ENCODE data around the gene RASL11B. TPM values are rescaled to one million over a fixed set of nuclear protein-coding genes. Genes with fewer than 3 reads are reported as not detected.

Gene RASL11B
- total and polyA plus RNA-seq, 2 donors (not counting 1 experiment from before 2014, with no cell fraction given): 0.36 to 1.2 TPM

GRCh38 chr4:52873191-52873590 lies 11.1 kb downstream of the RASL11B start:
- no peaks in the 10 kb centered on the region for H3K9me3 Mint-ChIP-seq (ENCODE audit: insufficient read depth)
- H3K4me3 Mint-ChIP-seq: no peak overlapping the region
- no peak overlapping the region for H3K9ac ChIP-seq (ENCODE audit: low read length)
- no peak overlapping the region for H3K4me2 ChIP-seq (replicated peaks; ENCODE audit: low read depth, low read length, poor library complexity, severe bottlenecking)
- H3K27ac ChIP-seq (ENCODE audit: low read length in 2 of 2): no peak overlapping the region
- no peaks in the 10 kb centered on the region for H3K9me3 ChIP-seq (ENCODE audit: control extremely low read depth in 1 of 3, control insufficient read depth in 2 of 3, insufficient read depth in 1 of 3, low read length in 2 of 3)
- WGBS (ENCODE audit: insufficient coverage): no CpG with 5 or more reads among the region's 1 CpG
- no peaks in the 10 kb centered on the region for H3K4me1 Mint-ChIP-seq
- H3K4me1 ChIP-seq (ENCODE audit: control insufficient read depth in 2 of 2, insufficient read depth in 2 of 2, low read length in 2 of 2): no peaks in the 10 kb centered on the region
- no peaks in the 10 kb centered on the region for H3K27me3 ChIP-seq (replicated peaks in 1 of 4; ENCODE audit: control extremely low read depth in 1 of 4, control insufficient read depth in 3 of 4, insufficient read depth in 4 of 4, low read length in 3 of 4)
- no peaks in the 10 kb centered on the region for H4K20me1 ChIP-seq (ENCODE audit: control insufficient read depth, insufficient read depth, low read length, poor library complexity, severe bottlenecking)
- H3K27me3 Mint-ChIP-seq: no peaks in the 10 kb centered on the region
- H3K79me2 ChIP-seq (ENCODE audit: control insufficient read depth, insufficient read depth, low read length): no peaks in the 10 kb centered on the region
- no peak overlapping the region for H2AFZ ChIP-seq (ENCODE audit: insufficient read depth, low read depth, low read length, poor library complexity, severe bottlenecking)
- H3K27ac Mint-ChIP-seq: no peak overlapping the region
- intact Hi-C loops (cut with micrococcal nuclease): no loop called here
- CTCF ChIA-PET: no interaction called here
- no peak for TF ChIP-seq EZH2 (IDR thresholded peaks at IDR 0.05; ENCODE audit: borderline replicate concordance, insufficient read depth, low read depth, low read length, poor library complexity, severe bottlenecking)
- TF ChIP-seq CTCF (IDR thresholded peaks at IDR 0.05): no peak
- no peaks in the 10 kb centered on the region for H3K36me3 ChIP-seq (replicated peaks in 1 of 2; ENCODE audit: control extremely low read depth in 1 of 2, control insufficient read depth in 1 of 2, extremely low read depth in 1 of 2, insufficient read depth in 2 of 2, low read length in 1 of 2)
- H3K4me3 ChIP-seq (ENCODE audit: control extremely low read depth in 1 of 5, extremely low read depth in 1 of 5, insufficient read depth in 1 of 5, low read depth in 2 of 5, low read length in 4 of 5): no peak overlapping the region
- DNase-seq (no peak), ATAC-seq (ENCODE audit: low read depth) (no peak)
- POLR2A ChIA-PET: no interaction called here

- Histone ChIP-seq H3K4me1 (ENCODE audit: control insufficient read depth in 2 of 2, insufficient read depth in 2 of 2, low read length in 2 of 2) (no peaks in the 10 kb centered on the region), H3K9me3 (ENCODE audit: control extremely low read depth in 1 of 3, control insufficient read depth in 2 of 3, insufficient read depth in 1 of 3, low read length in 2 of 3) (no peaks in the 10 kb centered on the region), H3K79me2 (ENCODE audit: control insufficient read depth, insufficient read depth, low read length) (no peaks in the 10 kb centered on the region), H2AFZ (ENCODE audit: insufficient read depth, low read depth, low read length, poor library complexity, severe bottlenecking) (no peak overlapping the region), H3K27me3 (replicated peaks in 1 of 4; ENCODE audit: control extremely low read depth in 1 of 4, control insufficient read depth in 3 of 4, insufficient read depth in 4 of 4, low read length in 3 of 4) (no peaks in the 10 kb centered on the region), H4K20me1 (ENCODE audit: control insufficient read depth, insufficient read depth, low read length, poor library complexity, severe bottlenecking) (no peaks in the 10 kb centered on the region), H3K4me2 (replicated peaks; ENCODE audit: low read depth, low read length, poor library complexity, severe bottlenecking) (no peak overlapping the region), H3K4me3 (ENCODE audit: control extremely low read depth in 1 of 5, extremely low read depth in 1 of 5, insufficient read depth in 1 of 5, low read depth in 2 of 5, low read length in 4 of 5) (no peak overlapping the region), H3K9ac (ENCODE audit: low read length) (no peak overlapping the region), H3K27ac (ENCODE audit: low read length in 2 of 2) (no peak overlapping the region), H3K36me3 (replicated peaks in 1 of 2; ENCODE audit: control extremely low read depth in 1 of 2, control insufficient read depth in 1 of 2, extremely low read depth in 1 of 2, insufficient read depth in 2 of 2, low read length in 1 of 2) (no peaks in the 10 kb centered on the region)
- Mint-ChIP-seq H3K27ac (no peak overlapping the region), H3K9me3 (ENCODE audit: insufficient read depth) (no peaks in the 10 kb centered on the region), H3K4me1 (no peaks in the 10 kb centered on the region), H3K4me3 (no peak overlapping the region), H3K27me3 (no peaks in the 10 kb centered on the region)
- ChIA-PET POLR2A (no interaction called here), CTCF (no interaction called here)
- DNase-seq: no peak
- intact Hi-C loops (cut with micrococcal nuclease): no loop called here
- no peak for ATAC-seq (ENCODE audit: low read depth)
- TF ChIP-seq CTCF (IDR thresholded peaks at IDR 0.05) (no peak), EZH2 (IDR thresholded peaks at IDR 0.05; ENCODE audit: borderline replicate concordance, insufficient read depth, low read depth, low read length, poor library complexity, severe bottlenecking) (no peak)
- WGBS (ENCODE audit: insufficient coverage): 99% methylated on average over 10 of the region's 10 CpGs
Measured at GRCh38 chr4:52873861-52874343, 11.8 kb downstream of the RASL11B start.
